ENCODE measurements around the gene TSSK2. TPM values are rescaled to one million over a fixed set of nuclear protein-coding genes. Genes with fewer than 3 reads are reported as not detected.

Gene TSSK2
- total and polyA plus RNA-seq, 2 donors (not counting 3 experiments of a cell fraction or from before 2014, with no cell fraction given), result not detected

DNA sequence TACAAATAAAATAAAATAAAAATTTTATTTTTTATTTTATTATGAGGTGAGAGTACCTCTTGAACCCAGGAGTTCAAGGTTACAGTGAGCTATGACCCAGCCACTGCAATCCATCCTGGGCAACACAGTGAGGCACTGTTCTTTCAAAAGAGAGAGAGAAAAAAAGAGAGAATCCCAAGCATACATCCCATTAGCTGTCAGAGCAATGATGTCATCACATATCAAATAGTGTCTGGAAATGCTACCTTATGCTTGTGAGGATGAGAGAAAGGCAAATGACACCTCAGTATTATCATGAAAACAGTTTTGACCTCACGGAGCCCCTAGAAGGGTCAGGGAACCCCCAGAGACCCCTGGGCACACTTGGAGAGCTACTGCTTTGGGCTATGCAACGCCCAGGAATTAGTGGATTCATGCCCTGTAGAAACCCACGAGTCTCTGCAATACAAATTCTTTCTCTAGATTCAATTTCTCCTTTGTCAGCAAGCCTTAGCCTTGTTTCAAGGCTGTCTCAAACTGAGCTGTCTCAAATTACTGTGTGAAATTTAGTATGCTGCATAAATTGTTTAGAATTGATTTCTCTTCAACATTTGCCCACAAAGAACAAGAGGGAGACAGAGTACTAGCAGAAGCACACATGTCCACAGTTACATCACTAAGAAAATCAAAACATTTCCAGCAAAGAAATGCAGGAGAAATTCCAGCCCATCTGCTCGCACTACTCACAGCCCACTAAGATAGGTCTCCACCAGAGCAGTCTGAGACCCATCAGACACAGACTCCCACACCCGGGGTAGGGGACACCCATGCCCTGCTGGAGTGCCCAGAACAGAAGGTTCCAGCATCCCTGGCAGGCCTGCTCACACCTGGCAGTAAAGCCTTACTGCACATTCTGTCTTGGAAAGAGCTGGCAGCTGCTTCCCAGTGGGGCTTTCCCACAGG is 27.0 kb upstream of the TSSK2 start:
- intact Hi-C loops (cut with micrococcal nuclease) (no loop called here), dilution Hi-C loops (cut with MboI; ENCODE audit: extremely low pct_ligation_motif_present, low sequenced_read_pairs) (no loop called here)
- DNase-seq (ENCODE audit: low read depth, low spot score) (no peak), FAIRE-seq (no peak)
- ChIA-PET CTCF (no interaction called here), POLR2A (no interaction called here)
- H3K27me3 ChIP-seq (ENCODE audit: control insufficient read depth in 2 of 2, insufficient read depth in 2 of 2, low read length in 2 of 2), result no peaks in the 10 kb centered on the region
- peaks cover 3% of the 10 kb centered on the region for H4K20me1 ChIP-seq (replicated peaks; ENCODE audit: control insufficient read depth, extremely low read depth, insufficient read depth, low read length)
- H3K9me1 ChIP-seq (replicated peaks; ENCODE audit: control insufficient read depth, extremely low read depth, insufficient read depth, low read length), result no peaks in the 10 kb centered on the region
- no peak overlapping the region for H2AFZ ChIP-seq (ENCODE audit: low read depth, low read length)
- no peaks in the 10 kb centered on the region for H3K4me1 ChIP-seq (ENCODE audit: control insufficient read depth, extremely low read depth, insufficient read depth, low read length)
- no peaks in the 10 kb centered on the region for H3K36me3 ChIP-seq (ENCODE audit: control insufficient read depth in 2 of 2, extremely low read depth in 1 of 2, insufficient read depth in 2 of 2, low read length in 2 of 2)
- H3K79me2 ChIP-seq (ENCODE audit: control insufficient read depth, insufficient read depth, low read length), result peaks cover 53% of the 10 kb centered on the region
- no peak overlapping the region for H3K4me3 ChIP-seq (replicated peaks in 1 of 3; ENCODE audit: insufficient read depth in 1 of 3, low read depth in 1 of 3, low read length in 3 of 3)
- no peak overlapping the region for H3K4me2 ChIP-seq (ENCODE audit: insufficient read depth, low read length)
- H3K9me3 ChIP-seq (replicated peaks; ENCODE audit: control insufficient read depth, insufficient read depth, low read length), result no peaks in the 10 kb centered on the region
- TF ChIP-seq FOS (IDR thresholded peaks at IDR 0.05; ENCODE audit: borderline replicate concordance, insufficient read depth, low read length) (no peak), MYC (IDR thresholded peaks at IDR 0.05; ENCODE audit: low read depth, low read length) (no peak), CTCF (IDR thresholded peaks at IDR 0.05; ENCODE audit: extremely low read depth in 1 of 2, insufficient read depth in 1 of 2, low read depth in 1 of 2, low read length in 2 of 2) (no peak), POLR2A (IDR thresholded peaks at IDR 0.05; ENCODE audit: low read depth, low read length) (no peak)
- H3K27ac ChIP-seq (ENCODE audit: insufficient read depth, low read depth, low read length), result no peak overlapping the region
- BruUV-seq (replicated peaks), result no TSS peak
- no peak overlapping the region for H3K9ac ChIP-seq (replicated peaks; ENCODE audit: extremely low read depth, insufficient read depth, low read length)

DNA sequence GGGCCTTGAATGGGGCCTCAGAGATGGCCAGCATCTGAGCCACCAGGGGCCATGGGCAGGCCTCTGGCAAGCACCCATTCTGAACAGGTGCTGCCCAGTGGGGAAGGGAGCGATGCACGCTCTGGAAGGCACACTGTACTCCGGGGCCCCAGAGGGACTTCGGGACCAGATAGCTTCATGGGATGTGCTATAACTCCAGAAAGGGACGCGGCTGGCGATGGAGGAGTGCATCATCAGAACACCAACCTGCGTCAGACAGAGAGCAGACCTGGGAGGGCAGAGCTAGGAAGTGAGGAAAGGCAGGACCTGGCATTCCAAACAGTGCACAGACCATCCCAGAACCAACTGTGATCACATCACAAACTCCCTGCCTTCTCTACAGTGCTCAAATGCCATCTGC is 25.7 kb upstream of the TSSK2 start:
- H3K4me3 ChIP-seq (replicated peaks in 1 of 3; ENCODE audit: insufficient read depth in 1 of 3, low read depth in 1 of 3, low read length in 3 of 3), result no peak overlapping the region
- H3K9me3 ChIP-seq (replicated peaks; ENCODE audit: control insufficient read depth, insufficient read depth, low read length), result no peaks in the 10 kb centered on the region
- ChIA-PET POLR2A (no interaction called here), CTCF (interaction anchor here (0.7 kb wide), 1 partner anchor 10 kb away, joined by 4 read pairs; no protein-coding TSS in a partner anchor)
- H3K4me1 ChIP-seq (ENCODE audit: control insufficient read depth, extremely low read depth, insufficient read depth, low read length), result no peaks in the 10 kb centered on the region
- no peak for TF ChIP-seq MYC (IDR thresholded peaks at IDR 0.05; ENCODE audit: low read depth, low read length)
- no peak for TF ChIP-seq FOS (IDR thresholded peaks at IDR 0.05; ENCODE audit: borderline replicate concordance, insufficient read depth, low read length)
- no peak for TF ChIP-seq POLR2A (IDR thresholded peaks at IDR 0.05; ENCODE audit: low read depth, low read length)
- TF ChIP-seq, protein P1, sequence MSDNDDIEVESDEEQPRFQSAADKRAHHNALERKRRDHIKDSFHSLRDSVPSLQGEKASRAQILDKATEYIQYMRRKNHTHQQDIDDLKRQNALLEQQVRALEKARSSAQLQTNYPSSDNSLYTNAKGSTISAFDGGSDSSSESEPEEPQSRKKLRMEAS (IDR thresholded peaks at IDR 0.05; ENCODE audit: insufficient read depth, insufficient read length), result no peak
- TF ChIP-seq CTCF (IDR thresholded peaks at IDR 0.05; ENCODE audit: extremely low read depth in 1 of 2, insufficient read depth in 1 of 2, low read depth in 1 of 2, low read length in 2 of 2), result no peak
- TF ChIP-seq POLR2AphosphoS5 (IDR thresholded peaks at IDR 0.05; ENCODE audit: insufficient read depth, low read depth, low read length), result no peak
- no peak for TF ChIP-seq GATA2 (IDR thresholded peaks at IDR 0.05; ENCODE audit: insufficient read depth, insufficient read length, low read depth, low read length)
- no peak for TF ChIP-seq JUN (IDR thresholded peaks at IDR 0.05; ENCODE audit: borderline replicate concordance, insufficient read depth, insufficient read length, low read depth)
- no peak for TF ChIP-seq EZH2 (IDR thresholded peaks at IDR 0.05; ENCODE audit: borderline replicate concordance, low read depth, low read length, severe bottlenecking)
- FAIRE-seq (no peak), DNase-seq (ENCODE audit: low read depth, low spot score) (no peak)
- dilution Hi-C loops (cut with MboI; ENCODE audit: extremely low pct_ligation_motif_present, low sequenced_read_pairs), result no loop called here
- H3K27me3 ChIP-seq (ENCODE audit: control insufficient read depth in 2 of 2, insufficient read depth in 2 of 2, low read length in 2 of 2), result no peaks in the 10 kb centered on the region
- no peak overlapping the region for H2AFZ ChIP-seq (ENCODE audit: low read depth, low read length)
- intact Hi-C loops (cut with micrococcal nuclease), result no loop called here
- no peak overlapping the region for H3K4me2 ChIP-seq (ENCODE audit: insufficient read depth, low read length)
- H3K27ac ChIP-seq (ENCODE audit: insufficient read depth, low read depth, low read length), result no peak overlapping the region
- no peaks in the 10 kb centered on the region for H3K36me3 ChIP-seq (ENCODE audit: control insufficient read depth in 2 of 2, extremely low read depth in 1 of 2, insufficient read depth in 2 of 2, low read length in 2 of 2)
- H3K9ac ChIP-seq (replicated peaks; ENCODE audit: extremely low read depth, insufficient read depth, low read length), result no peak overlapping the region
- no peaks in the 10 kb centered on the region for H3K9me1 ChIP-seq (replicated peaks; ENCODE audit: control insufficient read depth, extremely low read depth, insufficient read depth, low read length)
- no TSS peak for BruUV-seq (replicated peaks)
- H3K79me2 ChIP-seq (ENCODE audit: control insufficient read depth, insufficient read depth, low read length), result peaks cover 60% of the 10 kb centered on the region
- peaks cover 3% of the 10 kb centered on the region for H4K20me1 ChIP-seq (replicated peaks; ENCODE audit: control insufficient read depth, extremely low read depth, insufficient read depth, low read length)
